ENCODE results near the gene CRYBA2.

DNA sequence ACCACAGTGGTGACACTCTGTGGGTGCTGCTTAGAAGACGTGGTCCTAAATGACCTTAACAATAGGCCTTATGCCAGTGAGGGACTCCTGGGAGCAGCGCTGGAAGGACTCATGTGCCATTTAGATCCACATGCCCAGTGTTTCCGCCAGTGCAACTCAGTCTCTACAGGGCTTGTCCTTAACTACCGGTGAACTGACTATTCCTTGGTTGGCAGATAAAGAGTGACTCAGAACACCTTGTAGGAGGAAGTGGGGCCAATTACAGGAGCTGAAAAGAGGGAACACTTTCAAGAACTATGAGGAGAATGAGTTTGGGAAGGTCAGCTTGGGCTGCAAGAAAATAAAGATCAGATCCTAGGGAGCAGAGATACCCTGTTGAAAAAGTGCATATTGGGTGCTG, 35.6 kb downstream of the CRYBA2 start:
- TF ChIP-seq SIN3A (IDR thresholded peaks at IDR 0.05; ENCODE audit: borderline replicate concordance, insufficient read depth, low read length) (no peak), POLR2AphosphoS5 (IDR thresholded peaks at IDR 0.05; ENCODE audit: low read depth, low read length) (no peak)

Data from PFSK-1 (cell line).